Astrocyte (in vitro differentiated cells and primary cell): ENCODE results near the gene GPC3. TPM values are rescaled to one million over a fixed set of nuclear protein-coding genes. Genes with fewer than 3 reads are reported as not detected.
A peak's percentile ranks its signal among the peaks of the same experiment; 100 is the strongest.

Experiments
- DNase-seq: peaks from one replicate; pipeline ENCODE4 v3.0.0-alpha.2; 2010; ENCODE audit warnings: low read depth
- FAIRE-seq: peaks from 2 replicates; lab custom pipeline; 2011; peaks lifted over from hg19 to GRCh38; lab: Jason Lieb, UNC
- H2AFZ ChIP-seq: 2 replicates; pipeline ENCODE4 v1.6.0; 2012; ENCODE audit warnings: low read depth, low read length, inconsistent platforms
- H3K27ac ChIP-seq: 2 replicates; pipeline ENCODE4 v1.5.1; 2011; ENCODE audit warnings: low read depth, low read length, inconsistent platforms
- H3K27me3 ChIP-seq: 2 replicates; pipeline ENCODE4 v1.6.0; 2011; ENCODE audit warnings: low read length, inconsistent platforms; ENCODE audit not compliant: insufficient read depth
- H3K36me3 ChIP-seq: 2 replicates; pipeline ENCODE4 v1.5.1; 2011; ENCODE audit warnings: low read length, inconsistent platforms; ENCODE audit not compliant: insufficient read depth
- H3K4me1 ChIP-seq: 2 replicates; pipeline ENCODE4 v1.5.1; 2011; ENCODE audit warnings: low read length, inconsistent platforms; ENCODE audit not compliant: insufficient read depth
- H3K4me2 ChIP-seq: 2 replicates; pipeline ENCODE4 v1.6.0; 2012; ENCODE audit warnings: low read length, inconsistent platforms
- H3K4me3 ChIP-seq: 2 replicates; pipeline ENCODE4 v1.5.1; 2011; ENCODE audit warnings: low read depth, mild to moderate bottlenecking, low read length, inconsistent platforms; ENCODE audit not compliant: insufficient read depth
- H3K79me2 ChIP-seq: 2 replicates; pipeline ENCODE4 v1.6.0; 2012; ENCODE audit warnings: mild to moderate bottlenecking, low read length, inconsistent platforms; ENCODE audit not compliant: insufficient read depth
- H3K9ac ChIP-seq: 2 replicates; pipeline ENCODE4 v1.6.0; 2012; ENCODE audit warnings: mild to moderate bottlenecking, low read length, inconsistent platforms
- H3K9me3 ChIP-seq: 2 replicates; pipeline ENCODE4 v1.5.1; 2012; ENCODE audit warnings: low read depth, mild to moderate bottlenecking, low read length, inconsistent platforms; ENCODE audit not compliant: insufficient read depth
- H4K20me1 ChIP-seq: 2 replicates; pipeline ENCODE4 v1.6.0; 2012; ENCODE audit warnings: low read length, inconsistent platforms; ENCODE audit not compliant: insufficient read depth
- H3K27ac Mint-ChIP-seq: one replicate; pipeline ENCODE4 v1.8.0; 2021; ENCODE audit warnings: mild to moderate bottlenecking, mixed read lengths; ENCODE audit not compliant: unreplicated experiment
- H3K27me3 Mint-ChIP-seq: one replicate; pipeline ENCODE4 v1.8.0; 2021; ENCODE audit warnings: low read depth, mixed read lengths; ENCODE audit not compliant: unreplicated experiment
- H3K36me3 Mint-ChIP-seq: one replicate; pipeline ENCODE4 v1.8.0; 2021; ENCODE audit warnings: low read depth, mixed read lengths; ENCODE audit not compliant: unreplicated experiment
- H3K4me1 Mint-ChIP-seq: one replicate; pipeline ENCODE4 v1.8.0; 2021; ENCODE audit warnings: low read depth, mixed read lengths; ENCODE audit not compliant: unreplicated experiment
- H3K4me3 Mint-ChIP-seq: one replicate; pipeline ENCODE4 v1.8.0; 2021; ENCODE audit warnings: mild to moderate bottlenecking, moderate library complexity, mixed read lengths; ENCODE audit not compliant: unreplicated experiment
- H3K9me3 Mint-ChIP-seq: one replicate; pipeline ENCODE4 v1.8.0; 2021; ENCODE audit warnings: mild to moderate bottlenecking, mixed read lengths; ENCODE audit not compliant: unreplicated experiment
- CTCF ChIP-seq: IDR thresholded peaks from 2 replicates; pipeline ENCODE4 v1.5.1; 2011; ENCODE audit warnings: low read depth, mild to moderate bottlenecking, inconsistent platforms, low read length, moderate library complexity; ENCODE audit not compliant: insufficient read depth
- EZH2 ChIP-seq: IDR thresholded peaks from 2 replicates; pipeline ENCODE4 v1.6.1; 2012; ENCODE audit warnings: mild to moderate bottlenecking, low read length, inconsistent platforms; ENCODE audit not compliant: insufficient read depth
- total RNA-seq: library from RNA; stranded (reverse); gene quantifications from 2 replicates; pipeline ENCODE4 v1.2.1, GENCODE V29; 2021

Gene GPC3
- total RNA-seq, 1 donor from 2014 or later: 8.2 TPM

GRCh38 chrX:133742602-133743305 is 242.6 kb downstream of the GPC3 start:
- no peak for TF ChIP-seq EZH2
- H3K27ac ChIP-seq: no peak overlapping the region
- FAIRE-seq: no peak

GRCh38 chrX:133741303-133741702 is 244.1 kb downstream of the GPC3 start:
- Histone ChIP-seq H3K4me3 (no peak overlapping the region), H3K9me3 (no peaks in the 10 kb centered on the region), H3K4me2 (no peak overlapping the region), H3K9ac (no peak overlapping the region), H2AFZ (no peak overlapping the region), H3K27me3 (no peaks in the 10 kb centered on the region), H3K36me3 (no peaks in the 10 kb centered on the region), H3K79me2 (no peaks in the 10 kb centered on the region), H4K20me1 (no peaks in the 10 kb centered on the region), H3K4me1 (peaks cover 2% of the 10 kb centered on the region), H3K27ac (no peak overlapping the region)
- Mint-ChIP-seq H3K36me3 (no peaks in the 10 kb centered on the region), H3K4me1 (peaks cover 7% of the 10 kb centered on the region), H3K27ac (no peak overlapping the region), H3K4me3 (no peak overlapping the region), H3K27me3 (no peaks in the 10 kb centered on the region), H3K9me3 (no peaks in the 10 kb centered on the region)
- DNase-seq (peak; percentile 24), FAIRE-seq (no peak)
- TF ChIP-seq CTCF: no peak
- TF ChIP-seq EZH2: no peak

More at GRCh38 chrX:133742602-133743305, 242.6 kb downstream of the GPC3 start:
- H3K9me3 Mint-ChIP-seq: no peaks in the 10 kb centered on the region
- Histone ChIP-seq H3K36me3 (no peaks in the 10 kb centered on the region), H3K4me3 (no peak overlapping the region), H3K27me3 (no peaks in the 10 kb centered on the region), H3K9me3 (no peaks in the 10 kb centered on the region), H3K4me1 (peaks cover 2% of the 10 kb centered on the region), H3K79me2 (no peaks in the 10 kb centered on the region), H2AFZ (no peak overlapping the region), H3K4me2 (no peak overlapping the region), H3K9ac (no peak overlapping the region), H4K20me1 (no peaks in the 10 kb centered on the region)
- peaks cover 7% of the 10 kb centered on the region for H3K4me1 Mint-ChIP-seq
- H3K4me3 Mint-ChIP-seq: no peak overlapping the region
- no peak for DNase-seq
- no peaks in the 10 kb centered on the region for H3K36me3 Mint-ChIP-seq
- no peak overlapping the region for H3K27ac Mint-ChIP-seq
- H3K27me3 Mint-ChIP-seq: no peaks in the 10 kb centered on the region

GRCh38 chrX:133726642-133727041 is 258.8 kb downstream of the GPC3 start:
- H3K79me2 ChIP-seq: no peaks in the 10 kb centered on the region
- no peaks in the 10 kb centered on the region for H3K36me3 ChIP-seq
- FAIRE-seq (peak; percentile 20), DNase-seq (no peak)
- Mint-ChIP-seq H3K4me1 (peaks cover 10% of the 10 kb centered on the region), H3K27me3 (no peaks in the 10 kb centered on the region), H3K4me3 (no peak overlapping the region), H3K27ac (peak overlapping the region; percentile 92), H3K36me3 (no peaks in the 10 kb centered on the region), H3K9me3 (no peaks in the 10 kb centered on the region)
- no peak overlapping the region for H3K4me3 ChIP-seq
- H3K27me3 ChIP-seq: no peaks in the 10 kb centered on the region
- H3K9ac ChIP-seq: no peak overlapping the region
- H4K20me1 ChIP-seq: no peaks in the 10 kb centered on the region
- H3K27ac ChIP-seq: peak overlapping the region; percentile 49
- no peaks in the 10 kb centered on the region for H3K4me1 ChIP-seq
- peak overlapping the region; percentile 24 for H2AFZ ChIP-seq
- no peaks in the 10 kb centered on the region for H3K9me3 ChIP-seq
- H3K4me2 ChIP-seq: peak overlapping the region; percentile 75
- TF ChIP-seq CTCF (no peak), EZH2 (no peak)
